GM12801 (cell line): ENCODE measurements around the gene RABL6.

Experiments used
- TF ChIP-seq, protein P1 (sequence below): IDR thresholded peaks from one replicate; pipeline ENCODE4 v1.5.1; 2011; ENCODE audit warnings: control low read depth; ENCODE audit not compliant: insufficient read length; ENCODE audit errors: extremely low read depth

The RABL6 gene

GRCh38 chr9:136847826-136848392 is 40.2 kb downstream of the RABL6 start:
- TF ChIP-seq, protein P1, sequence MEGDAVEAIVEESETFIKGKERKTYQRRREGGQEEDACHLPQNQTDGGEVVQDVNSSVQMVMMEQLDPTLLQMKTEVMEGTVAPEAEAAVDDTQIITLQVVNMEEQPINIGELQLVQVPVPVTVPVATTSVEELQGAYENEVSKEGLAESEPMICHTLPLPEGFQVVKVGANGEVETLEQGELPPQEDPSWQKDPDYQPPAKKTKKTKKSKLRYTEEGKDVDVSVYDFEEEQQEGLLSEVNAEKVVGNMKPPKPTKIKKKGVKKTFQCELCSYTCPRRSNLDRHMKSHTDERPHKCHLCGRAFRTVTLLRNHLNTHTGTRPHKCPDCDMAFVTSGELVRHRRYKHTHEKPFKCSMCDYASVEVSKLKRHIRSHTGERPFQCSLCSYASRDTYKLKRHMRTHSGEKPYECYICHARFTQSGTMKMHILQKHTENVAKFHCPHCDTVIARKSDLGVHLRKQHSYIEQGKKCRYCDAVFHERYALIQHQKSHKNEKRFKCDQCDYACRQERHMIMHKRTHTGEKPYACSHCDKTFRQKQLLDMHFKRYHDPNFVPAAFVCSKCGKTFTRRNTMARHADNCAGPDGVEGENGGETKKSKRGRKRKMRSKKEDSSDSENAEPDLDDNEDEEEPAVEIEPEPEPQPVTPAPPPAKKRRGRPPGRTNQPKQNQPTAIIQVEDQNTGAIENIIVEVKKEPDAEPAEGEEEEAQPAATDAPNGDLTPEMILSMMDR: no peak

DNA sequence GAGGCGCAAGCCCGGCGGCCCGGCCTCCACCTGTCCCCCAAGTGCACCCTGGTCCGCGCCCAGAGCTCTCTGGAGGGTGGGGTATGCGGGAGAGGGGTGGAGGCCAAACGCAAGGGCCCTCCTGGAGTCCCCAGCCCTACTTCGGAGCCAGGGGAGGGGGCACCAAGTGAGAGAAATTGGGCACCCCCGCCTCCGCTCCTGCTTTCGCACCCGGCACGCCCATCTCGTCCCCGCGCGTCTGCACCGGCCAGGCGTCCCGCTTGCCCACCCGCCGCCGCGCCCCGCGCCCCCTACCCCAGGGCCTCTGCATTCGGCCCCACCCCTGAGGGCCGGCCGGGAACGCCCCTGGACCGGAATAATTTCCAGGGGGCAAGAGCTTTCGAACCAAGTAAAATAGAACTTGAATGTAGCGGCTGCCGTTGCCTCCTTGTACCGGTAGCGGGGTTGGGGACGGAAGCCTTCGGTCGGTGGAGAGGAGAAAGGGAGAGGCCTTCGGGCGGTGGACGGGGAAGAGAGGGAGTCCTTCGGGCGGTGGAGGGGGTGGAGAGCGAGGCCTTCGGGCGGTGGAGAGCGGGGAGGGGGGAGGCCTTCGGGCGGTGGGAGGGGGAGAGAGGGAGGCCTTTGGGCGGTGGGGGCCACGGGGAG is 40.8 kb downstream of the RABL6 start:
- TF ChIP-seq, protein P1: no peak

DNA sequence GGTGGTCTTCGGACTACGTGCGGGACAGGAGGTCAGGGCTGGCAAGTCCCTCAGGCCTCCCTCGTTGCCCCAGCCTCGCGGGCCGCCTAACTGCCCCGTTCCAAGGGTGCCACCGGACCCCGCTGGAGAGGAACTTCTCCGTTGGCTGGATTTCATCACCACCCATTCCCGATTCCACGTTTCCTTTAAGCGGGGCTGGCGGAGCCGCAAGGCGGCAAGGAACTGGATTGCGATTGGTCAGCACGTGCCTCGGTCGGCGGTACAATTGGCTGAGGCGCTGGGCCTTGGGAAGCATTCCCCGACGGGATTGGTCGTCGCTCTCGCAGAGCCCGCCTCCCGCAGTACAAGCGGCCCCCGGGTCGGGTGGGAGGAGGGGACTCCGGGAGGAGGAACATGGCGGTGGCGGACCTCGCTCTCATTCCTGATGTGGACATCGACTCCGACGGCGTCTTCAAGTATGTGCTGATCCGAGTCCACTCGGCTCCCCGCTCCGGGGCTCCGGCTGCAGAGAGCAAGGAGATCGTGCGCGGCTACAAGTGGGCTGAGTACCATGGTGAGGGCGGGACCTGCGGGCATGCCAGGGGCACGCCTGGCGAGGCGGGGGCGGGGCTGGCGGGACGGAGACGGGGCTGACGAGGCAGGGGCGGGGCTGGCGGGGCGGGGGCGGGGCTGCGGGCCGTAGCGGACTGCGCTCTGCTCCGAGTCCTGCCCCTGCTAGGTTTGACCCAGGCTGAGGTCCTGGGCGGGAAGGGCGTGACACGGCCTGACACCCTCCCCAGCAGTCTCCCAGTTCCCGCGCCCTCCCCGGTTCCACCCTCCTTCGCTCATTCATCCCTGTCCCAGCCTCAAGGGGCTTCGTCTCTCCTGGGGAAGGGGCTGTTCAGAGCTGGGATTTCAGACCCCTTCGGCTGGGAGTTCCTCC is 41.6 kb downstream of the RABL6 start, which contains the start of gene PHPT1:
TSS of gene PHPT1 (plus strand) at position 372 of the 922 bp plus-strand sequence. CDS start at position 394, 22 bp downstream.
- TF ChIP-seq, protein P1: no peak

GRCh38 chr9:136849960-136850865 is 42.5 kb downstream of the RABL6 start:
- TF ChIP-seq, protein P1: no peak

GRCh38 chr9:136850866-136851775 is 43.4 kb downstream of the RABL6 start:
- TF ChIP-seq, protein P1: no peak

- TF ChIP-seq, protein P1: no peak
Observed at GRCh38 chr9:136851941-136852663, 44.4 kb downstream of the RABL6 start, which contains the start of gene MAMDC4. Gene MAMDC4 (plus strand): TSS chr9:136852346. CDS start chr9:136852417, 71 bp downstream.
